HFF-Myc (cell line): Measurements from ENCODE around the gene WDR27.

Experiments
- DNase-seq: peaks from one replicate; pipeline ENCODE4 v3.0.0-alpha.2; 2011; ENCODE audit warnings: low read depth; ENCODE audit errors: extremely low read depth
- H3K4me3 ChIP-seq: replicated peaks from 2 replicates; pipeline ENCODE4 v1.5.1; 2011; ENCODE audit warnings: low read depth, mild to moderate bottlenecking, control low read depth, low read length
- CTCF ChIP-seq: IDR thresholded peaks from 2 replicates; pipeline ENCODE4 v1.5.1; 2012; ENCODE audit warnings: mild to moderate bottlenecking, low read depth, low read length, control low read depth; ENCODE audit errors: missing control alignments

The WDR27 gene

GRCh38 chr6:169489563-169490245, 212.1 kb downstream of the WDR27 start:
- peak; percentile 39 for TF ChIP-seq CTCF
- H3K4me3 ChIP-seq: no peak overlapping the region
- peak; percentile 56 for DNase-seq

GRCh38 chr6:169487579-169488436, 214.0 kb downstream of the WDR27 start:
- no peak overlapping the region for H3K4me3 ChIP-seq
- TF ChIP-seq CTCF: peak; percentile 18
- no peak for DNase-seq

GRCh38 chr6:169479783-169480495, 221.9 kb downstream of the WDR27 start:
- TF ChIP-seq CTCF: no peak
- no peak for DNase-seq
- no peak overlapping the region for H3K4me3 ChIP-seq

- DNase-seq: no peak
- no peak overlapping the region for H3K4me3 ChIP-seq
- TF ChIP-seq CTCF: no peak
Observed at GRCh38 chr6:169474362-169474761, 227.5 kb downstream of the WDR27 start.

- H3K4me3 ChIP-seq: no peak overlapping the region
- no peak for TF ChIP-seq CTCF
- no peak for DNase-seq
Observed at GRCh38 chr6:169473663-169474062, 228.2 kb downstream of the WDR27 start.

- TF ChIP-seq CTCF: no peak
- H3K4me3 ChIP-seq: no peak overlapping the region
- DNase-seq: no peak
Observed at GRCh38 chr6:169472786-169473416, 228.9 kb downstream of the WDR27 start.
